ENCODE results near the gene USP49. TPM values are rescaled to one million over a fixed set of nuclear protein-coding genes. Genes with fewer than 3 reads are reported as not detected.
A peak's percentile ranks its signal among the peaks of the same experiment; 100 is the strongest.

Gene USP49
- total RNA-seq, 1 experiment from 2014 or later, result 6.9 TPM

DNA sequence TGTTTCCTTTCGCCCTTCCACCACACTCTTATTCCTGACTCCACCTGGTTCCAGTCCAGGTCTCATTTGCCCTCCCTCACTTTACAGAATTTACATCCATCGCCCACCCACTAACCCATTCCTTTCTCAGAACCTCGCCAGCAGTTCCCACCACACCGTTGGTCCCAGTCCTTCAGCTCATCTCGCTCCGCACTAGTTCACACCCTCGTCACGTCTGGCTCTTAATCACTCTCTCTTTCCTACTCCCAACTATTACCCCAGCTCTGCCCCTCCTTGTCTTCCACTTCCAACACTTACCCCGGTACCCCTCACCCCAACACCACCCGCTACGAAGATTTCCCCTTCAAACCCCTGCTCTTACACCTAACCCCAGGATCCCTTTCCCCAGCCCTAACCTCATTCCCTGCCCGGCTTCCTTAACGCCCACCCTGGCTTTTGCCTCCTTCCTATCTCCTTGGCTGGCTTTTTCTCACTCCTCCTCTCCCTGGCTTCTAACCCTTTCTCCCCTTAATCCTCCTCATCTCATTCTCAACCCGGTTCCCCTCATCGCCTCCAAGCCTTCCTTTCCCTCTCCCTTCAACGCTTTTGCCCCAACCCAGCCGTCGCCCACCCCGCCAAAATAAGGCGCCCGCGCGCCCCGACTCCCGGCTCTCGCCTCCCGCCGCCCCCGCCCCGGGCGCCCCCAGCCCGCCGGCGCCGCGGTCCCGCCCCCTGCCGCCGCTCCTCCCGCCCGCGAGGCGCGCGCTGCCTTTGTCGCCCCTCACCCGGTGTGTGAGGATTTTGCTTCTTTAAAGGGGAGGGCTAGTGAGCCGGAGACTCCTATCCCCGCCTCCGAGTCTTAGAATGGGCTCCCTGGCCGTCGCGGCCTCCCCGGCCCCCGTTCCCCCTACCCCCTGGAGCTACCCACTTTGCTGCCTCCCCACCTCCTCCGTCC is 542 bp downstream of the USP49 start:
- peak; percentile 60 for ATAC-seq
- no peak for TF ChIP-seq YY1 (IDR thresholded peaks at IDR 0.05; ENCODE audit: extremely low read depth, insufficient replicate concordance, low read depth, low read length)
- no peak for TF ChIP-seq MAX (IDR thresholded peaks at IDR 0.05)
- TF ChIP-seq POLR2A (IDR thresholded peaks at IDR 0.05; ENCODE audit: borderline replicate concordance, extremely low read depth, insufficient read depth, insufficient read length), result no peak
- Histone ChIP-seq H4K20me1 (ENCODE audit: insufficient read depth) (no peaks in the 10 kb centered on the region), H3K27ac (ENCODE audit: low read depth, low read length) (no peak overlapping the region), H3K9me3 (ENCODE audit: control insufficient read depth in 1 of 2, insufficient read depth in 1 of 2, low read depth in 1 of 2, low read length in 2 of 2) (no peaks in the 10 kb centered on the region), H2AFZ (ENCODE audit: low read depth, low read length, poor library complexity, severe bottlenecking) (no peak overlapping the region), H3K9me2 (ENCODE audit: insufficient read depth) (no peaks in the 10 kb centered on the region), H3K4me1 (ENCODE audit: control insufficient read depth in 1 of 2, insufficient read depth in 2 of 2, low read length in 2 of 2) (peaks cover 9 to 15% of the 10 kb centered on the region in 2 experiments; a peak in 3 of 4 replicates), H3K4me3 (replicated peaks in 1 of 2; ENCODE audit: low read depth in 1 of 2, low read length in 2 of 2) (peak overlapping the region; percentile 66 to 72), H3K9ac (ENCODE audit: low read length) (peak overlapping the region; percentile 66), H3K27me3 (ENCODE audit: insufficient read depth, low read length) (no peaks in the 10 kb centered on the region; the same call in 1 of the 2 replicates), H3K4me2 (ENCODE audit: low read length) (peak overlapping the region; percentile 90), H3K79me2 (ENCODE audit: insufficient read depth, low read length) (no peaks in the 10 kb centered on the region; the same call in 1 of the 2 replicates), H3K36me3 (ENCODE audit: control insufficient read depth in 1 of 2, insufficient read depth in 2 of 2, low read length in 2 of 2) (no peaks in the 10 kb centered on the region; a peak in 1 of 4 replicates)
- no peak for DNase-seq (ENCODE audit: low read depth, low spot score)
- RAD21 ChIA-PET (ENCODE audit: low non-redundant PET in 1 of 2, low total read pairs in 2 of 2, uncharacterized antibody in 2 of 2, unreplicated experiment in 2 of 2), result interaction anchor here in 1 of 2 experiments (0.6 to 0.7 kb wide), 2 partner anchors 82 to 112 kb away, joined by 4 to 6 read pairs; no protein-coding TSS in a partner anchor
- CTCF ChIA-PET, result interaction anchor here (2.3 kb wide), 1 partner anchor 27 kb away, joined by 13 read pairs; the partner anchor contains the start of genes BYSL and MED20
- BruUV-seq (replicated peaks), result no TSS peak
- intact Hi-C loops (cut with micrococcal nuclease), result loop anchor here (1.0 kb wide), 1 partner anchor 27 kb away; the partner anchor contains the start of genes BYSL and MED20
- POLR2A ChIA-PET, result interaction anchor here (1.9 kb wide), 1 partner anchor 26 kb away, joined by 5 read pairs; the partner anchor contains the start of genes BYSL and MED20

- ChIA-PET POLR2A (no interaction called here), CTCF (no interaction called here), RAD21 (ENCODE audit: low non-redundant PET in 1 of 2, low total read pairs in 2 of 2, uncharacterized antibody in 2 of 2, unreplicated experiment in 2 of 2) (no interaction called here)
- Histone ChIP-seq H3K79me2 (ENCODE audit: insufficient read depth, low read length) (no peaks in the 10 kb centered on the region; the same call in 1 of the 2 replicates), H4K20me1 (ENCODE audit: insufficient read depth) (no peaks in the 10 kb centered on the region), H3K9me2 (ENCODE audit: insufficient read depth) (no peaks in the 10 kb centered on the region), H3K4me3 (replicated peaks in 1 of 2; ENCODE audit: low read depth in 1 of 2, low read length in 2 of 2) (no peak overlapping the region), H3K4me1 (ENCODE audit: control insufficient read depth in 1 of 2, insufficient read depth in 2 of 2, low read length in 2 of 2) (peaks cover 9 to 15% of the 10 kb centered on the region in 2 experiments; a peak in 3 of 4 replicates), H3K27ac (ENCODE audit: low read depth, low read length) (no peak overlapping the region), H3K36me3 (ENCODE audit: control insufficient read depth in 1 of 2, insufficient read depth in 2 of 2, low read length in 2 of 2) (no peaks in the 10 kb centered on the region), H3K4me2 (ENCODE audit: low read length) (no peak overlapping the region), H3K27me3 (ENCODE audit: insufficient read depth, low read length) (no peaks in the 10 kb centered on the region; the same call in 1 of the 2 replicates), H3K9ac (ENCODE audit: low read length) (no peak overlapping the region), H3K9me3 (ENCODE audit: control insufficient read depth in 1 of 2, insufficient read depth in 1 of 2, low read depth in 1 of 2, low read length in 2 of 2) (no peaks in the 10 kb centered on the region), H2AFZ (ENCODE audit: low read depth, low read length, poor library complexity, severe bottlenecking) (no peak overlapping the region)
- DNase-seq (ENCODE audit: low read depth, low spot score), result no peak
- TF ChIP-seq MAX (IDR thresholded peaks at IDR 0.05), result no peak
- TF ChIP-seq ZBTB33 (IDR thresholded peaks at IDR 0.05; ENCODE audit: extremely low read depth, insufficient replicate concordance, low read length), result no peak
- no peak for TF ChIP-seq ZFX (IDR thresholded peaks at IDR 0.05)
- TF ChIP-seq RAD21 (IDR thresholded peaks at IDR 0.05; ENCODE audit: low read depth), result no peak
- TF ChIP-seq CEBPB (IDR thresholded peaks at IDR 0.05; ENCODE audit: low read depth), result no peak
- TF ChIP-seq, protein P1, sequence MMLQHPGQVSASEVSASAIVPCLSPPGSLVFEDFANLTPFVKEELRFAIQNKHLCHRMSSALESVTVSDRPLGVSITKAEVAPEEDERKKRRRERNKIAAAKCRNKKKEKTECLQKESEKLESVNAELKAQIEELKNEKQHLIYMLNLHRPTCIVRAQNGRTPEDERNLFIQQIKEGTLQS (IDR thresholded peaks at IDR 0.05), result no peak
- TF ChIP-seq CBX3 (IDR thresholded peaks at IDR 0.05; ENCODE audit: low read depth), result no peak
- TF ChIP-seq ZNF274 (IDR thresholded peaks at IDR 0.05; ENCODE audit: low read depth, low read length), result no peak
- TF ChIP-seq SIN3A (IDR thresholded peaks at IDR 0.05; ENCODE audit: low read depth), result no peak
- BruUV-seq (replicated peaks), result no TSS peak
- ATAC-seq, result no peak
- intact Hi-C loops (cut with micrococcal nuclease), result no loop called here
Observed at GRCh38 chr6:41892921-41893564, 2.1 kb downstream of the USP49 start.

All from HCT116 (cell line).